Measurements from ENCODE around the gene ITGAX.

DNA sequence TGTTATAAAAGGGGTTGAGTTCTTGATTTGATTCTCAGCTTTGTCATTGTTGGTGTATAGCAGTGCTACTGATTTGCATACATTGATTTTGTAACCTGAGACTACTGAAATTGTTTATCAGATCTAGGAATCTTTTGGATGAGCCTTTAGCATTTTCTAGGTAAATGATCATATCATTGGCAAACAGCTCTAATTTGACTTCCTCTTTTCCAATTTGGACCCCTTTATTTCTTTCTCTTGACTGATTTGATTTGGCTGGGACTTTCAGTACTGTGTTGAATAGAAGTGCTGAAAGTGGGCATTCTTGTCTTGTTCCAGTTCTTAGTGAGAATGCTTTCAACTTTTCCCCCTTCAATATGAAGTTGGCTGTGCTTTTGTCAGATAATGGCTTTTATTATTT lies 49.8 kb upstream of the ITGAX start:
- TF ChIP-seq POLR2A (IDR thresholded peaks at IDR 0.05), result no peak
- no peak for TF ChIP-seq CTCF (IDR thresholded peaks at IDR 0.05)

All from stomach (tissue), 4 donors.